AG20443 (cell line): Measurements from ENCODE around the gene PRRC2B.
A peak's percentile ranks its signal among the peaks of the same experiment; 100 is the strongest.

Experiments
- DNase-seq: peaks from one replicate; pipeline ENCODE4 v3.0.0; 2012; ENCODE audit warnings: low spot score, mixed read lengths

The PRRC2B gene

DNA sequence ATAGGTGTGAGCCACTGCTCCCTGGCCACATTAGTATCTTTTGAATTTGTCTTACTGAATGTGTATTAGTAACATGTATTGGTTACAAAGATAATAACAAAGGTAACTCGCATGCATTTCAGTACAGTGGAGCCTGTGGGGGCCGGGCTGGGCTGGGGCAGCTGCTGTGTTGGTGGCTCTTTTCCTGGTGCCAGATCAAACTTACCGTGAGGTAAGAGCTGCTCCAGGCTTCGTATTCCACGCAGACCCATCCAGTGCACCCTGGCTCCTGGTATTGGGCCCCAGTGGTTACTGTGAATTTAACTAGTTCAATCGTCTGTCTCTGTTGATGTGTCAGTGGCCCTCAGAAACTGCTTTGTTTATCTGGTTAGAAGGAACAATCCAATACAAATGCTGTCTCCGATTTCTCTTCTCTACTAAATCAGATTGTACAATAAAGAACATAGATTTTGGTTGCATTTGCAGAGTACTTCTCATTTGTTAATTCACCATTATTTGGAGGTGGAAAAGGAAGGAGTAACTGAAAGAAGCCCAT, 15.6 kb downstream of the PRRC2B start:
- DNase-seq, result no peak

- no peak for DNase-seq
These were observed 16.2 kb downstream of the PRRC2B start for GRCh38 chr9:131410044-131410491.

- DNase-seq, result no peak
These were observed 18.1 kb downstream of the PRRC2B start for GRCh38 chr9:131411719-131412681.

DNA sequence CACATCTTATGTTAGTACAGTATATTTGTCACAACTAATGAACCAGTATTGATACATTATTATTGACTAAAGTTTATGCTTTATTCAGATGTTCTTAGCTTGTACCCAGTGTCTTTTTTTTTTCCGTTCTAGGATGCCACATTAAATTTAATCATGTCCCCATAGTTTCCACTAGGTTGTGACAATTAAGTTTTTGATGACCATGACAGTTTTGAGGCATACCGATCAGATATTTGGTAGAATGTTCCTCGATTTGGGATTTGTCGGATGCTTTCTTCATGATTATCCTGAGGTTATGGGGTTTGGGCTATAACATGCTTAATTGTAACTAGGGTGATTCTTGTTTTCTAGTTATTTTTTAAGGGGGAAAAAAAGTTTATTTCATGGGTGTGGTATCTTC, 22.6 kb downstream of the PRRC2B start:
- DNase-seq, result no peak

- DNase-seq, result no peak
These were observed 23.6 kb downstream of the PRRC2B start for GRCh38 chr9:131417264-131418142.

- DNase-seq, result peak; percentile 44
These were observed 24.5 kb downstream of the PRRC2B start for GRCh38 chr9:131418143-131419025.

GRCh38 chr9:131419026-131419614, 25.2 kb downstream of the PRRC2B start:
- DNase-seq, result no peak

GRCh38 chr9:131419716-131420115, 25.8 kb downstream of the PRRC2B start:
- no peak for DNase-seq

DNA sequence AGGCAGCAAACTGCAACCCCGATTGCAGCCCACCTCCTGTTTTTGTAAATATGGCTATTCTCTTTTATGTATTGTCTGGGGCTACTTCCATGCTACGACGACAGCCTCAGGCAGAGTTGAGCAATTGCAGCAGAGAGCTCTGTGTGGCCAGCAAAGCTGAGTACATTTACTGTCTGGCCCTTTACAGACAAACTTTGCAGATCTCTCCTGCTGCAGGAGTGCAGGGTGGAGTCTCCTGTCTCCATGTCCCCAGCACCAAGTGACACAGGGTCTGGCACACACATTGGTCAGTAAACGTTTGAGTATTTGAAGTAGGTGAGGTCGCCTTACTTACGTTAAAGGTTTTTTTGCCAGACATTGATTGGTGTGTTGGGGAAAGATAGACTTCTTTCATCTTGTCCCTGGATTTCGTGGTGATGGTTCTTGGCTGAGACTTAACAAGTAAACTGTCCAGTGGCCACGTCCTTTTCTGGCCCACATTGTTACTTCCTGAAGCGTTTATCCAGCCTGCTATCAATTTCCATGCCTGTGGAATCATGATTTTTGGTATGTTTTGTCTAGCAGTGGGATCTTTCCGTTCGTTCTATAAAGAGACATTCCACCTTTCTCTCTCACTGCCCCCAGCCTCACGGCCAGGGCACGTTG, 27.2 kb downstream of the PRRC2B start:
- peak; percentile 57 for DNase-seq

GRCh38 chr9:131421691-131422090, 27.8 kb downstream of the PRRC2B start:
- DNase-seq, result no peak

- DNase-seq, result no peak
These were observed 28.4 kb downstream of the PRRC2B start for GRCh38 chr9:131422241-131422792.

DNA sequence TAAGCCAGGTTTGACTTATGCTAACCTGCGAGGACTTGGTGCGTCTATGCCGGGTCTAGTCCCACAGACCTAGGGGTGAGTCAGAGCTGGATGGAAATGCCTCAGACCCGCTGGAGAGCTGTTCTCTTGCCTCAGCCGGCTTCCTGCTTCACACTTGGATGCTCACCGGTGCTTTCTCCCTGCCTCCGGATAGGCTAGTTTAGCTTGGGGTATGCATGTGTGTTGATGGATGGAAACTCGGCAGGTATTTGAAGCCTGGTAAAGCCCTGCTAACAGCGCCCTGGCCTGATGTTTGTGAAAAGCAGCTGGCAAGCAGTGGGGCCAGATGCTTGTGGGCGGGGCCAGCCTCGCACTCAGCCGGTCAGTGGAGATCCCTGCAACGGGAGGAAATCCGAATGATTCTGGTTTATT, 29.3 kb downstream of the PRRC2B start:
- DNase-seq, result peak; percentile 80

- no peak for DNase-seq
These were observed 32.7 kb downstream of the PRRC2B start for GRCh38 chr9:131426545-131426944.

GRCh38 chr9:131429121-131430012, 35.5 kb downstream of the PRRC2B start:
- DNase-seq, result no peak

DNA sequence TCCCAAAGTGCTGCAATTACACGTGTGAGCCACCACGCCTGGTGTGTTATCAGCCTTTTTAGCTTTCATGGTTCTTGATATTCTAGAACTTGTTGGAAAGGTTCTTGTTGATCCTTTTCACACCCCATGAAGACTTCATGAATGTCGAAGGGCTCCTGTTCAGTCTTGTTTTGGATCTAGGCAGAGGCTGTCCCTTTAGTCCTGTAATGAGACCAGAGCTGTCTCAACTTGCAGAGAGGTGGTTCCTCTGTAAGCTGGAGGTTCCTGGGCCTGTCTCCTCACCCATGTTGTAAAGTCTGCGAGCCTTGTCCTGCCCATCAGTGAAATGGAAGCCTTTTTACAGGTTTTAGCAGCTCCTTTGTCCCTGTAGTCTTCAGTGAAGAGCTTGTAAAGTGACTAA, 38.2 kb downstream of the PRRC2B start:
- no peak for DNase-seq

DNA sequence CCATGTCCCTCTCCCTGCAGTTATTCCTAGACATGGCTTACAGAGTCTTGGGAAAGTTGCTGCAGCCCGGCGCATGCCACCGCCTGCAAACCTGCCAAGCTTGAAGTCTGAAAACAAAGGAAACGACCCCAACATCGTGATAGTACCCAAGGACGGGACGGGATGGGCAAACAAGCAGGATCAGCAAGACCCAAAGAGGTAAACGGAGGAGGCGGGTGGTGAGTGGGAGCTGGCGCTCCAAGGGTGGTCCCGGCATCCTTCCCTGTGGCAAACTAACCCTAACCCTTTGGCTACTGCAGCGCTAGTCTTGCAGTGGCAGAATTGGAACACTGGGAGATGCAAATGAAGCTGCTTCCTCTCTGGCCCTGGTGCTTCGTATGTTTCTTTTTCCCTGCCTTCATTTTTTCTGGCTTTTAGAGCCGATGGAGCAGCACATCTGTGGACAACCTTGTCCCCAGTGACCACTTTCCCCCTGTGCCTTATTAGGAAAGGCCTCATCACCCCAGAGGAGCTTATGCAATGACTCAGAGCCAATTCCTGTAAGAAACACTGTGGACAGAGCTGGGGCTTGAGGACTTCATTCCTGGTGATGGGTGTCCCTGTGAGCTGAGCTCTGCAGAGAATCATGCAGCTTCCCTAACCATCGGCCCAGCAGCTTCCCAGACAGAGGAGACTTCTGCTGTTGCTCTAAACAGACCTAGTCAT, 38.9 kb downstream of the PRRC2B start:
- peak; percentile 85 for DNase-seq

- DNase-seq, result peak; percentile 16
These were observed 39.5 kb downstream of the PRRC2B start for GRCh38 chr9:131433302-131433854.

DNA sequence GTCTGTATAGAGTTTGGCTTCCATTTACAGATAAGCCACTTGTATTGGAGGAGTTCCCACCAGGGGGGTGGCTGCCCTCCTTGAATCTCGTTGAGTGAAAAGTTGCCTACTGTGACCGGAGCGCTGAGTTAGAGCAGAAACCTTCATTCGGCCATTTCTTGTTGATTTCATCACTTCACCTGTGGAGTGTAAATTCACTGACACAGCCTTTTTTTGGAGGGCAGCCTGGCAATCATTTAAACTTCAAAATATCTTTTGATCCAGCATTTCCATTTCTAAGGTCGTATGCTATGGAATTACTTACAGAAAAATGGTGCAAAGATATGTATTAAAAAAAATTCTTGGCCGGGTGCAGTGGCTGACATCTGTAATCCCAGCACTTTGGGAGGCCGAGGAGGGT, 40.8 kb downstream of the PRRC2B start:
- no peak for DNase-seq
